HEK293 (cell line): ENCODE results near the gene UBAP2L.

Source experiments
- CTCF ChIP-seq: fragments of 450-650 bp; formaldehyde crosslinking; IDR thresholded peaks from 2 replicates; pipeline ENCODE4 v1.5.1; 2016; ENCODE audit warnings: missing biosample characterization, missing genetic modification characterization
- FEZF1 ChIP-seq: fragments of 450-650 bp; formaldehyde crosslinking; IDR thresholded peaks from 2 replicates; pipeline ENCODE4 v1.5.1; 2016; ENCODE audit warnings: missing biosample characterization, missing genetic modification characterization
- PRDM10 ChIP-seq: fragments of 450-650 bp; formaldehyde crosslinking; IDR thresholded peaks from 2 replicates; pipeline ENCODE4 v1.5.1; 2016; ENCODE audit warnings: missing biosample characterization, missing genetic modification characterization
- REST ChIP-seq: fragments of 450-650 bp; formaldehyde crosslinking; IDR thresholded peaks from 2 replicates; pipeline ENCODE4 v1.5.1; 2016; ENCODE audit warnings: missing biosample characterization, missing genetic modification characterization
- ZNF146 ChIP-seq: fragments of 450-650 bp; formaldehyde crosslinking; IDR thresholded peaks from 2 replicates; pipeline ENCODE4 v1.5.1; 2016; ENCODE audit warnings: missing biosample characterization, missing genetic modification characterization
- ZNF174 ChIP-seq: fragments of 450-650 bp; formaldehyde crosslinking; IDR thresholded peaks from 2 replicates; pipeline ENCODE4 v1.5.0; 2017; ENCODE audit warnings: missing biosample characterization, mild to moderate bottlenecking, missing genetic modification characterization
- ZNF426 ChIP-seq: fragments of 450-650 bp; formaldehyde crosslinking; IDR thresholded peaks from 2 replicates; pipeline ENCODE4 v1.5.1; 2017; ENCODE audit warnings: missing biosample characterization, missing genetic modification characterization, mild to moderate bottlenecking, inconsistent platforms, moderate library complexity
- ZNF449 ChIP-seq: fragments of 450-650 bp; formaldehyde crosslinking; IDR thresholded peaks from 2 replicates; pipeline ENCODE4 v1.5.1; 2017; ENCODE audit warnings: missing biosample characterization, mild to moderate bottlenecking, missing genetic modification characterization, moderate library complexity
- ZNF513 ChIP-seq: fragments of 450-650 bp; IDR thresholded peaks from 2 replicates; pipeline ENCODE4 v1.5.1; 2018; ENCODE audit warnings: missing biosample characterization, missing genetic modification characterization
- ZNF621 ChIP-seq: fragments of 450-650 bp; formaldehyde crosslinking; IDR thresholded peaks from 2 replicates; pipeline ENCODE4 v1.5.1; 2017; ENCODE audit warnings: missing biosample characterization, missing genetic modification characterization
- ZNF624 ChIP-seq: fragments of 450-650 bp; formaldehyde crosslinking; IDR thresholded peaks from 2 replicates; pipeline ENCODE4 v1.5.1; 2017; ENCODE audit warnings: missing biosample characterization, missing genetic modification characterization
- ZNF701 ChIP-seq: fragments of 450-650 bp; formaldehyde crosslinking; IDR thresholded peaks from 2 replicates; pipeline ENCODE4 v1.5.1; 2016; ENCODE audit warnings: missing biosample characterization, missing genetic modification characterization
- ZNF76 ChIP-seq: fragments of 450-650 bp; formaldehyde crosslinking; IDR thresholded peaks from 2 replicates; pipeline ENCODE4; 2016; ENCODE audit warnings: low read depth, missing biosample characterization, missing genetic modification characterization, borderline replicate concordance

- TF ChIP-seq ZNF621 (no peak), FEZF1 (tag by site-specific recombination) (no peak), ZNF513 (tag by site-specific recombination) (no peak), REST (tag by site-specific recombination) (no peak), ZNF449 (tag by site-specific recombination) (no peak), CTCF (tag by site-specific recombination) (no peak), ZNF146 (tag by site-specific recombination) (no peak), ZNF426 (tag by site-specific recombination) (no peak), PRDM10 (tag by site-specific recombination) (no peak), ZNF701 (tag by site-specific recombination) (no peak), ZNF624 (no peak), ZNF76 (tag by site-specific recombination) (no peak), ZNF174 (tag by site-specific recombination) (no peak)
These were observed 169 bp downstream of the UBAP2L start for GRCh38 chr1:154220970-154221277.
